Type B pancreatic cell (in vitro differentiated cells): ENCODE data around the gene TOR1B. TPM values are rescaled to one million over a fixed set of nuclear protein-coding genes. Genes with fewer than 3 reads are reported as not detected.

Experiments
- DNase-seq: peaks from one replicate; pipeline ENCODE4 v3.0.0; 2021; ENCODE audit warnings: mixed read lengths; ENCODE audit not compliant: unreplicated experiment; ENCODE audit errors: extremely low spot score
- H3K27ac Mint-ChIP-seq: 2 replicates; pipeline ENCODE4 v1.8.0; 2021; ENCODE audit warnings: mild to moderate bottlenecking, mixed read lengths
- H3K27me3 Mint-ChIP-seq: 2 replicates; pipeline ENCODE4 v1.8.0; 2021; ENCODE audit warnings: mixed read lengths
- H3K36me3 Mint-ChIP-seq: 2 replicates; pipeline ENCODE4 v1.8.0; 2021; ENCODE audit warnings: mixed read lengths
- H3K4me1 Mint-ChIP-seq: one replicate; pipeline ENCODE4 v1.8.0; 2021; ENCODE audit warnings: mixed read lengths; ENCODE audit not compliant: unreplicated experiment
- H3K4me3 Mint-ChIP-seq: 2 replicates; pipeline ENCODE4 v1.8.0; 2021; ENCODE audit warnings: mild to moderate bottlenecking, mixed read lengths
- H3K9me3 Mint-ChIP-seq: 2 replicates; pipeline ENCODE4 v1.8.0; 2021; ENCODE audit warnings: mixed read lengths
- CTCF ChIP-seq: fragments of 200-600 bp; sonication (generic); conservative IDR thresholded peaks from 2 replicates; pipeline ENCODE4 v1.5.0; 2021; ENCODE audit warnings: antibody characterized with exemption, mild to moderate bottlenecking
- total RNA-seq: library from RNA; stranded (reverse); gene quantifications from 2 replicates; pipeline ENCODE4 v1.2.1, GENCODE V29; 2021; ENCODE audit warnings: low replicate concordance

The TOR1B gene
- total RNA-seq, 1 donor from 2014 or later = 23.5 TPM

GRCh38 chr9:129803676-129804060 is 684 bp downstream of the TOR1B start:
- peaks cover 13% of the 10 kb centered on the region for H3K36me3 Mint-ChIP-seq
- peak overlapping the region; percentile 63 for H3K27ac Mint-ChIP-seq
- H3K27me3 Mint-ChIP-seq = no peaks in the 10 kb centered on the region
- TF ChIP-seq CTCF = no peak
- H3K4me1 Mint-ChIP-seq = peaks cover 14% of the 10 kb centered on the region
- H3K4me3 Mint-ChIP-seq = peak overlapping the region; percentile 90
- H3K9me3 Mint-ChIP-seq = no peaks in the 10 kb centered on the region
- DNase-seq = no peak

GRCh38 chr9:129806061-129806460 is 3.1 kb downstream of the TOR1B start:
- Mint-ChIP-seq H3K36me3 (peaks cover 20% of the 10 kb centered on the region), H3K27ac (peak overlapping the region; percentile 57), H3K4me1 (peaks cover 14% of the 10 kb centered on the region)

GRCh38 chr9:129809346-129809745 is 6.4 kb downstream of the TOR1B start:
- peaks cover 12% of the 10 kb centered on the region for H3K4me1 Mint-ChIP-seq
- no peak for DNase-seq
- H3K27ac Mint-ChIP-seq = peak overlapping the region; percentile 21
- H3K9me3 Mint-ChIP-seq = no peaks in the 10 kb centered on the region
- H3K27me3 Mint-ChIP-seq = no peaks in the 10 kb centered on the region
- H3K36me3 Mint-ChIP-seq = peaks cover 20% of the 10 kb centered on the region
- TF ChIP-seq CTCF = no peak
- no peak overlapping the region for H3K4me3 Mint-ChIP-seq

More at GRCh38 chr9:129806061-129806460, 3.1 kb downstream of the TOR1B start:
- DNase-seq = no peak
- Mint-ChIP-seq H3K27me3 (no peaks in the 10 kb centered on the region), H3K9me3 (no peaks in the 10 kb centered on the region), H3K4me3 (peak overlapping the region; percentile 48)
- TF ChIP-seq CTCF = no peak

- no peak for TF ChIP-seq CTCF
- Mint-ChIP-seq H3K4me1 (peaks cover 11% of the 10 kb centered on the region), H3K36me3 (peaks cover 20% of the 10 kb centered on the region), H3K9me3 (no peaks in the 10 kb centered on the region), H3K27ac (no peak overlapping the region), H3K4me3 (no peak overlapping the region), H3K27me3 (no peaks in the 10 kb centered on the region)
- no peak for DNase-seq
Measured at GRCh38 chr9:129810116-129810515, 7.1 kb downstream of the TOR1B start.

GRCh38 chr9:129810788-129811187 is 7.8 kb downstream of the TOR1B start:
- no peaks in the 10 kb centered on the region for H3K27me3 Mint-ChIP-seq
- no peak for TF ChIP-seq CTCF
- H3K27ac Mint-ChIP-seq = no peak overlapping the region
- DNase-seq = no peak
- peaks cover 22% of the 10 kb centered on the region for H3K36me3 Mint-ChIP-seq
- H3K4me1 Mint-ChIP-seq = peaks cover 11% of the 10 kb centered on the region
- H3K4me3 Mint-ChIP-seq = no peak overlapping the region
- H3K9me3 Mint-ChIP-seq = no peaks in the 10 kb centered on the region

- TF ChIP-seq CTCF = no peak
- Mint-ChIP-seq H3K36me3 (peaks cover 19% of the 10 kb centered on the region), H3K4me1 (peaks cover 4% of the 10 kb centered on the region), H3K27ac (no peak overlapping the region), H3K9me3 (no peaks in the 10 kb centered on the region), H3K4me3 (no peak overlapping the region), H3K27me3 (no peaks in the 10 kb centered on the region)
- no peak for DNase-seq
Measured at GRCh38 chr9:129811967-129812363, 9.0 kb downstream of the TOR1B start.
